ENCODE data around the gene PABPC1L.

The PABPC1L gene

DNA sequence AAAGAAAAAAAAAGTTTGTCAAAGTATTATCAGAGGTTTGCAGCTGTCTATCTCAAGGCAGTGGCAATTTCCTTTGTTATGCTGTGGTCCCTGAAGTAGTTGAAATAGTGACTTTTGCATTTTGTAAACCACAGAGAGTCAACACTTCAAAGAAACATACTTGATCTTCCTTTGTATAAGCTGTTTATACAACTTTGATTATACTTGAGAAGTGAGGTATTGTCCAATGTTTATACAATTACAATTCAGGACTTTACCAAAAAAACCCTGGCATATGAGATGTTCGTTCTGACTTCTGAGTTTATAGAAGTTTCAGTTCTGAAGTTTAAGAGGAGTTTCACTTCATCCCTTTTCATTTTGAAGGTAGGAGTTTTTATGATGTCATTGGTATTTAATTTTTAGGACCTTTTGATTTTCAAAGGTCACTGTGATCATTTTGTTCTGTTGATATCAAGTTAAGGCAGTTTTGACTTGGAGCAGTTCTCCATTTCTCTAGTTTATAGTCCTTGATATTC lies 60.4 kb downstream of the PABPC1L start:
- TF ChIP-seq TAF1 (IDR thresholded peaks at IDR 0.05; ENCODE audit: borderline replicate concordance, insufficient read depth, low read length) (no peak), POLR2AphosphoS5 (IDR thresholded peaks at IDR 0.05; ENCODE audit: low read depth, low read length) (no peak), FOXP2 (optimal IDR thresholded peaks at IDR 0.05; ENCODE audit: borderline replicate concordance, extremely low read depth, extremely low read length, insufficient read depth) (no peak), SIN3A (IDR thresholded peaks at IDR 0.05; ENCODE audit: borderline replicate concordance, insufficient read depth, low read length) (no peak)
- TF ChIP-seq, protein P1, sequence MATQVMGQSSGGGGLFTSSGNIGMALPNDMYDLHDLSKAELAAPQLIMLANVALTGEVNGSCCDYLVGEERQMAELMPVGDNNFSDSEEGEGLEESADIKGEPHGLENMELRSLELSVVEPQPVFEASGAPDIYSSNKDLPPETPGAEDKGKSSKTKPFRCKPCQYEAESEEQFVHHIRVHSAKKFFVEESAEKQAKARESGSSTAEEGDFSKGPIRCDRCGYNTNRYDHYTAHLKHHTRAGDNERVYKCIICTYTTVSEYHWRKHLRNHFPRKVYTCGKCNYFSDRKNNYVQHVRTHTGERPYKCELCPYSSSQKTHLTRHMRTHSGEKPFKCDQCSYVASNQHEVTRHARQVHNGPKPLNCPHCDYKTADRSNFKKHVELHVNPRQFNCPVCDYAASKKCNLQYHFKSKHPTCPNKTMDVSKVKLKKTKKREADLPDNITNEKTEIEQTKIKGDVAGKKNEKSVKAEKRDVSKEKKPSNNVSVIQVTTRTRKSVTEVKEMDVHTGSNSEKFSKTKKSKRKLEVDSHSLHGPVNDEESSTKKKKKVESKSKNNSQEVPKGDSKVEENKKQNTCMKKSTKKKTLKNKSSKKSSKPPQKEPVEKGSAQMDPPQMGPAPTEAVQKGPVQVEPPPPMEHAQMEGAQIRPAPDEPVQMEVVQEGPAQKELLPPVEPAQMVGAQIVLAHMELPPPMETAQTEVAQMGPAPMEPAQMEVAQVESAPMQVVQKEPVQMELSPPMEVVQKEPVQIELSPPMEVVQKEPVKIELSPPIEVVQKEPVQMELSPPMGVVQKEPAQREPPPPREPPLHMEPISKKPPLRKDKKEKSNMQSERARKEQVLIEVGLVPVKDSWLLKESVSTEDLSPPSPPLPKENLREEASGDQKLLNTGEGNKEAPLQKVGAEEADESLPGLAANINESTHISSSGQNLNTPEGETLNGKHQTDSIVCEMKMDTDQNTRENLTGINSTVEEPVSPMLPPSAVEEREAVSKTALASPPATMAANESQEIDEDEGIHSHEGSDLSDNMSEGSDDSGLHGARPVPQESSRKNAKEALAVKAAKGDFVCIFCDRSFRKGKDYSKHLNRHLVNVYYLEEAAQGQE (IDR thresholded peaks at IDR 0.05; ENCODE audit: insufficient read depth in 1 of 2, low read depth in 2 of 2, low read length in 2 of 2) = no peak

DNA sequence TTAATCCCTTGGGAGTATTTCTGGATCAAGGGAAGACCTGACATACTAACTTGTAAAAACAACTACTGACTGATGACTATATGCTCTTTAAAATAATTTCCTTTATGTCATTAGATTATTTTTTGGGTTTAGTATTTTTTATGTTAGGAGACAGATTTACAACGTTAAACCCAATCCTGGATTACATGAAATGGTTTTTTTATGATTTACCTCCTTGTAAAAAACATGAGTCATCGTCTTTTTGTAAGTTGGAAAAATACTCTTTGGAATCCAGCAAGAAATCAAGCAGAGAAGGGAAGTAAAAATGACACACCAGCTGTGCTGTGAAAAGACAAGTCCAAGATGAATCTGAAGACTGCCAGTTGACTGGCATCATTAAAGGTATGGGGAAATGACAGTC lies 63.2 kb downstream of the PABPC1L start:
- TF ChIP-seq FOXP2 (optimal IDR thresholded peaks at IDR 0.05; ENCODE audit: borderline replicate concordance, extremely low read depth, extremely low read length, insufficient read depth) = no peak
- TF ChIP-seq SIN3A (IDR thresholded peaks at IDR 0.05; ENCODE audit: borderline replicate concordance, insufficient read depth, low read length) = no peak
- TF ChIP-seq, protein P1 (IDR thresholded peaks at IDR 0.05; ENCODE audit: insufficient read depth in 1 of 2, low read depth in 2 of 2, low read length in 2 of 2) = no peak

DNA sequence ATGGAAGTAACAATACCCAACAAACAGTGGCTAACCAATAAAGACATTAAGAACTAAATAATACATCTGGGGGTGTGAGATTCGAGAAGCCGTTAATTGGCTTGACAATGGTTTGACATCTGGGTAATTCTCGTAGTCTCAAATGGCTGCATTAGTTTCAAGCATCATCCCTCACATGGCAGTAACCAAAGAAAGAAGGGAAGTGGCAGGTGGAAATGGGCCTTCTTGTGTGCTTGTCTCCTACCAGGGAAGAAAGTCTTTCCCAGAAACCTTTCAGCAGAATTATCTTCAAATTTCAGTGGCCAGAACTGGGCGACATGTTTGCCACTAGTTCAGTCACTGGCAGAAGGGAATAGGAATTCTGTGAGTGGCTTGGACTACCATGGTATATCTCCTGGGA lies 66.8 kb downstream of the PABPC1L start:
- TF ChIP-seq POLR2AphosphoS5 (IDR thresholded peaks at IDR 0.05; ENCODE audit: low read depth, low read length) (no peak), FOXP2 (optimal IDR thresholded peaks at IDR 0.05; ENCODE audit: borderline replicate concordance, extremely low read depth, extremely low read length, insufficient read depth) (no peak), SIN3A (IDR thresholded peaks at IDR 0.05; ENCODE audit: borderline replicate concordance, insufficient read depth, low read length) (no peak), TAF1 (IDR thresholded peaks at IDR 0.05; ENCODE audit: borderline replicate concordance, insufficient read depth, low read length) (no peak)
- TF ChIP-seq, protein P1 (IDR thresholded peaks at IDR 0.05; ENCODE audit: insufficient read depth in 1 of 2, low read depth in 2 of 2, low read length in 2 of 2) = no peak

DNA sequence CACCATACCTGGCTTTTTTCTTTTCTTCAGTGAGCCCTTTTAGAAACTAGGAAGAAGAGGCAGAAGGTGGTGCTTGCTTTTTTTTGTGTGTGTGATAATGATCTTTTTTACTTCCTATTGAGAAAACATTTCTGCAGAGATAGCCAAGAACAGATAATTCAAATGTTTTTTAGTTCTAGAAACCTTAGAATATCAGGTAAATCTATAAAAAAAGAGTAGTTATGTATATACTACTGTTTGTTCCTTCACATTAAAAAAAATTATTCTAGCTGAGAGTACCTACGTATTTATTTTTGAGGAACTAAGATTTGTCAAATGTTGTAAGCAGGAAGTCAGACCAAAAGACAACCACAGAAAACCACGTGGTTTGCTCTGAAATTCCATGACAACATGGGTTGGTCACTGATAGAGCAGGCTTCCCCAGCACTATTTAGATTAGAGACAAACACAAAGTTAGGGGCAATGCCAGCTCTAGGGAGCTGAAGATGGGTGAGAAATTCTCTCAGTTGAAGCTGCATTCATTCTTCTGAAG lies 69.3 kb downstream of the PABPC1L start:
- no peak for TF ChIP-seq FOXP2 (optimal IDR thresholded peaks at IDR 0.05; ENCODE audit: borderline replicate concordance, extremely low read depth, extremely low read length, insufficient read depth)

DNA sequence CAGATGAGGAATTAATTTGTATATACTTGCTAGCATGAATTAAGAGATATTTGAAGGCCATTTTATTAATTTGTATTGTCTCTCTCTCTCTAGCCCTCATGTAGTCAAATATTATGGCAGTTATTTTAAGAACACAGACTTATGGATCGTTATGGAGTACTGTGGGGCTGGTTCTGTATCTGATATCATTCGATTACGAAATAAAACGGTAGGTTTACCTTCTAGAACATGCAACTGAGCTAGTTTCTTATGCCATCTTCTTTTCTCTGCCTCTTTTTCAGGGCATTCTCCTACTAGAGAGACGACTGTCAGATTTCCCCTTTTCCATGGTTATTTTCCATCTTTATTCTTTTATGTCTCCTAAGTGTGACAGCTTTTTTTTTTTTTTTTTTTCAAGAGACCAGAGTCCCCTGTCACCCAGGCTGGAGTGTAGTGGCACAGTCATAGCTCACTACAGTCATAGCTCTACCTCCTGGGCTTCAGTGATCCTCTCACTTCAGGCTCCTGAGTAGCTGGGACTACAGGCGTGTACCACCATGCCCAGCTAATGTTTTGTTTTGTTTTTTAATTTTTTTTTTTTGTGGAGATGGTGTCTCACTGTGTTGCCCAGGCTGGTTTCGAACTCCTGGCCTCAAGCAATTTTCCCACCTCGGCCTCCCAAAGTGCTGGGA lies 72.0 kb downstream of the PABPC1L start:
- TF ChIP-seq, protein P1 (IDR thresholded peaks at IDR 0.05; ENCODE audit: insufficient read depth in 1 of 2, low read depth in 2 of 2, low read length in 2 of 2) = no peak
- TF ChIP-seq FOXP2 (optimal IDR thresholded peaks at IDR 0.05; ENCODE audit: borderline replicate concordance, extremely low read depth, extremely low read length, insufficient read depth) = no peak
- TF ChIP-seq TAF1 (IDR thresholded peaks at IDR 0.05; ENCODE audit: borderline replicate concordance, insufficient read depth, low read length) = no peak
- TF ChIP-seq SIN3A (IDR thresholded peaks at IDR 0.05; ENCODE audit: borderline replicate concordance, insufficient read depth, low read length) = no peak

All from PFSK-1 (cell line).